Left ventricle myocardium superior (tissue), 1 donor: ENCODE data around the gene CPNE7. TPM values are rescaled to one million over a fixed set of nuclear protein-coding genes. Genes with fewer than 3 reads are reported as not detected.

Experiments
- ATAC-seq: fragments of 200-7000 bp; cut with Tn5 transposase; one replicate; pipeline ENCODE4 v1.9.1; 2020; ENCODE audit warnings: mild to moderate bottlenecking, moderate library complexity
- DNase-seq: peaks from one replicate; pipeline ENCODE4 v3.0.0-alpha.2; 2020
- intact Hi-C: fragments of 100-400 bp; cut with micrococcal nuclease; formaldehyde crosslinking; loops from one replicate; pipeline ENCODE4 v1.11.0; 2022
- total RNA-seq: library from RNA; stranded (reverse); fragmentation: NEBNext Ultra II Directional; extraction: Animal tissue kit (Norgen Biotek cat#: 25700); gene quantifications from one replicate; pipeline ENCODE4 v1.2.1, GENCODE V29; 2021
- donor health status: DM: no; HTN: yes; CAD: no; lungs with severe emphysema.

The CPNE7 gene
- total RNA-seq, 1 donor from 2014 or later: not detected

GRCh38 chr16:89548344-89549006 is 27.1 kb upstream of the CPNE7 start:
- ATAC-seq (no peak), DNase-seq (no peak)
- intact Hi-C loops: no loop called here

- DNase-seq (no peak), ATAC-seq (no peak)
- intact Hi-C loops: no loop called here
Observed at GRCh38 chr16:89549007-89549700, 26.4 kb upstream of the CPNE7 start.

GRCh38 chr16:89550421-89551007 is 25.0 kb upstream of the CPNE7 start:
- ATAC-seq (no peak), DNase-seq (no peak)
- intact Hi-C loops: no loop called here

- no peak for ATAC-seq
- DNase-seq: no peak
- intact Hi-C loops: no loop called here
Observed at GRCh38 chr16:89552329-89552728, 23.2 kb upstream of the CPNE7 start.

- ATAC-seq (no peak), DNase-seq (no peak)
- intact Hi-C loops: no loop called here
Observed at GRCh38 chr16:89552913-89553312, 22.6 kb upstream of the CPNE7 start.

GRCh38 chr16:89553733-89554132 is 21.8 kb upstream of the CPNE7 start:
- DNase-seq (no peak), ATAC-seq (no peak)
- intact Hi-C loops: no loop called here

- ATAC-seq: no peak
- intact Hi-C loops: no loop called here
Observed at GRCh38 chr16:89554343-89554742, 21.2 kb upstream of the CPNE7 start.

GRCh38 chr16:89555265-89555664 is 20.3 kb upstream of the CPNE7 start:
- ATAC-seq: no peak
- DNase-seq: no peak
- intact Hi-C loops: loop anchor here (5.0 kb wide), 1 partner anchor 223 kb away; no protein-coding TSS in a partner anchor

More at GRCh38 chr16:89554343-89554742, 21.2 kb upstream of the CPNE7 start:
- DNase-seq: no peak

GRCh38 chr16:89555780-89556179 is 19.8 kb upstream of the CPNE7 start:
- ATAC-seq (no peak), DNase-seq (no peak)
- intact Hi-C loops: loop anchor here (5.0 kb wide), 1 partner anchor 223 kb away; no protein-coding TSS in a partner anchor

- ATAC-seq (peak; percentile 25), DNase-seq (peak; percentile 90)
- intact Hi-C loops: loop anchor here (5.0 kb wide), 1 partner anchor 225 kb away; no protein-coding TSS in a partner anchor
Observed at GRCh38 chr16:89556750-89557689, 18.5 kb upstream of the CPNE7 start.

- intact Hi-C loops: loop anchor here (5.0 kb wide), 1 partner anchor 226 kb away; no protein-coding TSS in a partner anchor
- ATAC-seq: no peak
- DNase-seq: no peak
Observed at GRCh38 chr16:89557690-89558490, 17.7 kb upstream of the CPNE7 start.

- DNase-seq (peak; percentile 97), ATAC-seq (peak; percentile 96)
- intact Hi-C loops: no loop called here
Observed at GRCh38 chr16:89560378-89561141, 15.0 kb upstream of the CPNE7 start, which contains the start of gene RPL13. Gene RPL13 (plus strand): TSS chr16:89560682. CDS start chr16:89560960, 278 bp downstream.

- ATAC-seq: no peak
- DNase-seq: no peak
- intact Hi-C loops: no loop called here
Observed at GRCh38 chr16:89561142-89561883, 14.2 kb upstream of the CPNE7 start.

GRCh38 chr16:89561884-89562599 is 13.5 kb upstream of the CPNE7 start:
- intact Hi-C loops: no loop called here
- no peak for ATAC-seq
- no peak for DNase-seq

GRCh38 chr16:89562939-89563338 is 12.6 kb upstream of the CPNE7 start:
- DNase-seq: no peak
- intact Hi-C loops: no loop called here
- no peak for ATAC-seq

GRCh38 chr16:89563639-89564392 is 11.7 kb upstream of the CPNE7 start:
- DNase-seq (no peak), ATAC-seq (no peak)
- intact Hi-C loops: no loop called here
